Stimulated activated CD4-positive, alpha-beta T cell treated with anti-CD3 and anti-CD28 coated beads, Interleukin-15, amount 100 ng/mL, for 48 hours (primary cell): ENCODE data around the gene DLL4.
"Not testable (repeated sequence)": the region's sequence is repeated elsewhere in the genome, so short reads cannot be mapped to it uniquely, and the experiment has no call there.

Source experiments
- DNase-seq, 2 donors: peaks; one replicate each; pipeline ENCODE4 v3.0.0-alpha.2; 2020; ENCODE audit warnings: low read depth in 2 of 2

Gene DLL4

GRCh38 chr15:40958723-40959122 lies 29.6 kb downstream of the DLL4 start:
- no peak for DNase-seq

- DNase-seq = no peak
Observed at GRCh38 chr15:40959331-40960141, 30.4 kb downstream of the DLL4 start.

GRCh38 chr15:40960151-40960885 lies 31.2 kb downstream of the DLL4 start:
- DNase-seq = no peak

- no peak for DNase-seq
Observed at GRCh38 chr15:40960925-40961324, 31.8 kb downstream of the DLL4 start.

- not testable (repeated sequence) for DNase-seq
Observed at GRCh38 chr15:40961740-40962139, 32.6 kb downstream of the DLL4 start.

GRCh38 chr15:40962317-40962716 lies 33.2 kb downstream of the DLL4 start:
- not testable (repeated sequence) for DNase-seq

GRCh38 chr15:40963201-40963600 lies 34.1 kb downstream of the DLL4 start:
- DNase-seq = no peak

- DNase-seq = no peak
Observed at GRCh38 chr15:40964006-40964405, 34.9 kb downstream of the DLL4 start.

- DNase-seq = no peak
Observed at GRCh38 chr15:40964634-40965033, 35.5 kb downstream of the DLL4 start.

GRCh38 chr15:40968290-40969085 lies 39.3 kb downstream of the DLL4 start:
- no peak for DNase-seq

- DNase-seq = no peak
Observed at GRCh38 chr15:40969363-40969762, 40.2 kb downstream of the DLL4 start.

GRCh38 chr15:40974879-40975278 lies 45.7 kb downstream of the DLL4 start:
- DNase-seq = no peak

GRCh38 chr15:40976819-40977218 lies 47.7 kb downstream of the DLL4 start:
- no peak for DNase-seq

- DNase-seq = no peak
Observed at GRCh38 chr15:40978141-40978540, 49.0 kb downstream of the DLL4 start.

GRCh38 chr15:40978562-40978961 lies 49.4 kb downstream of the DLL4 start:
- no peak for DNase-seq

- no peak for DNase-seq
Observed at GRCh38 chr15:40981186-40981585, 52.0 kb downstream of the DLL4 start.

GRCh38 chr15:40982855-40983254 lies 53.7 kb downstream of the DLL4 start:
- no peak for DNase-seq

GRCh38 chr15:40984406-40984805 lies 55.3 kb downstream of the DLL4 start:
- no peak for DNase-seq

GRCh38 chr15:40984964-40985363 lies 55.8 kb downstream of the DLL4 start:
- DNase-seq = no peak

- no peak for DNase-seq
Observed at GRCh38 chr15:40985541-40986330, 56.6 kb downstream of the DLL4 start.

GRCh38 chr15:40986820-40987219 lies 57.7 kb downstream of the DLL4 start:
- DNase-seq = no peak

- DNase-seq = no peak
Observed at GRCh38 chr15:40988156-40988555, 59.0 kb downstream of the DLL4 start.
